HepG2 (cell line): ENCODE measurements around the gene TACC2. TPM values are rescaled to one million over a fixed set of nuclear protein-coding genes. Genes with fewer than 3 reads are reported as not detected.

Source experiments
- BORCS8-MEF2B ChIP-seq: sonication (generic); formaldehyde crosslinking; IDR thresholded peaks from 2 replicates; pipeline ENCODE4 v1.8.0; 2022; ENCODE audit warnings: mild to moderate bottlenecking, missing genetic modification reagents
- GPN1 ChIP-seq: sonication (generic); formaldehyde crosslinking; IDR thresholded peaks from 2 replicates; pipeline ENCODE4 v1.5.1; 2020; ENCODE audit warnings: missing genetic modification reagents, borderline replicate concordance
- HMG20A ChIP-seq: IDR thresholded peaks from 2 replicates; pipeline ENCODE4 v1.6.1; 2016; ENCODE audit warnings: borderline replicate concordance
- MIER2 ChIP-seq: IDR thresholded peaks from 2 replicates; pipeline ENCODE4 v1.6.1; 2016; ENCODE audit warnings: missing biosample characterization, missing genetic modification reagents
- RCOR2 ChIP-seq: IDR thresholded peaks from 2 replicates; pipeline ENCODE4 v1.6.1; 2016; ENCODE audit warnings: missing biosample characterization, missing genetic modification reagents
- XRCC5 ChIP-seq: fragments of 200-400 bp; formaldehyde crosslinking; optimal IDR thresholded peaks from 2 replicates; pipeline ENCODE3; 2017; ENCODE audit warnings: mild to moderate bottlenecking, low read length
- ZNF143 ChIP-seq: sonication (generic); formaldehyde crosslinking; IDR thresholded peaks from 2 replicates; pipeline ENCODE4 v1.4.0; 2020; ENCODE audit warnings: missing genetic modification reagents
- ZNF451 ChIP-seq: sonication (generic); formaldehyde crosslinking; IDR thresholded peaks from 2 replicates; pipeline ENCODE4 v1.5.0; 2020; ENCODE audit warnings: mild to moderate bottlenecking, missing genetic modification reagents
- ZNF615 ChIP-seq: sonication (generic); formaldehyde crosslinking; IDR thresholded peaks from 2 replicates; pipeline ENCODE4 v1.5.0; 2020; ENCODE audit warnings: mild to moderate bottlenecking, missing genetic modification reagents, borderline replicate concordance
- ZNF7 ChIP-seq: IDR thresholded peaks from 2 replicates; pipeline ENCODE4 v1.6.1; 2016; ENCODE audit warnings: missing biosample characterization, missing genetic modification reagents
- polyA plus RNA-seq, 8 experiments: library from polyadenylated mRNA; depleted of rRNA in 3 of 8; stranded (reverse) in 7 of 8; unstranded in 1 of 8; fragments of >200 nt; fragmentation: Illumina TruSeq in 4 of 8; extraction: Trizol in 4 of 8; gene quantifications; 2 replicates each; pipeline versions ENCODE4 v1.2.1 to v1.2.3, GENCODE V29; 2011 to 2016; ENCODE audit warnings: low read depth in 4 of 8, missing spikeins in 1 of 8, mixed read lengths in 1 of 8; ENCODE audit not compliant: insufficient read depth in 1 of 8
- total RNA-seq, 5 experiments: library from RNA; depleted of rRNA; stranded (reverse); fragments of >200 nt; fragmentation: Illumina TruSeq; extraction: Trizol; gene quantifications; 2 replicates each; pipeline ENCODE4 v1.2.3, GENCODE V29; 2016; ENCODE audit warnings: low read depth in 1 of 5
- TF ChIP-seq, protein P1 (sequence below): sonication (generic); formaldehyde crosslinking; IDR thresholded peaks from 2 replicates; pipeline ENCODE4 v1.4.0; 2020; ENCODE audit warnings: mild to moderate bottlenecking, missing genetic modification reagents
- TF ChIP-seq, protein P2 (sequence below): IDR thresholded peaks from 2 replicates; pipeline ENCODE4 v1.6.1; 2016; ENCODE audit warnings: low read depth
- TF ChIP-seq, protein P3 (sequence below): sonication (generic); formaldehyde crosslinking; IDR thresholded peaks from 2 replicates; pipeline ENCODE4 v1.4.0; 2020; ENCODE audit warnings: mild to moderate bottlenecking, missing genetic modification reagents, borderline replicate concordance
- TF ChIP-seq, protein P4 (sequence below): sonication (generic); formaldehyde crosslinking; IDR thresholded peaks from 2 replicates; pipeline ENCODE4 v1.5.0; 2020; ENCODE audit warnings: mild to moderate bottlenecking, missing genetic modification reagents, moderate library complexity
- TF ChIP-seq, protein P5 (sequence below): sonication (generic); formaldehyde crosslinking; IDR thresholded peaks from 2 replicates; pipeline ENCODE4 v1.4.0; 2020; ENCODE audit warnings: mild to moderate bottlenecking, missing genetic modification reagents
- TF ChIP-seq, protein P6 (sequence below): sonication (generic); formaldehyde crosslinking; IDR thresholded peaks from 2 replicates; pipeline ENCODE4 v1.5.0; 2020; ENCODE audit warnings: missing genetic modification reagents

The TACC2 gene
- total and polyA plus RNA-seq, 2 of the 13 experiments (the other 11 are each of a cell fraction or from before 2014, with no cell fraction given) = 11.8 to 16.0 TPM

DNA sequence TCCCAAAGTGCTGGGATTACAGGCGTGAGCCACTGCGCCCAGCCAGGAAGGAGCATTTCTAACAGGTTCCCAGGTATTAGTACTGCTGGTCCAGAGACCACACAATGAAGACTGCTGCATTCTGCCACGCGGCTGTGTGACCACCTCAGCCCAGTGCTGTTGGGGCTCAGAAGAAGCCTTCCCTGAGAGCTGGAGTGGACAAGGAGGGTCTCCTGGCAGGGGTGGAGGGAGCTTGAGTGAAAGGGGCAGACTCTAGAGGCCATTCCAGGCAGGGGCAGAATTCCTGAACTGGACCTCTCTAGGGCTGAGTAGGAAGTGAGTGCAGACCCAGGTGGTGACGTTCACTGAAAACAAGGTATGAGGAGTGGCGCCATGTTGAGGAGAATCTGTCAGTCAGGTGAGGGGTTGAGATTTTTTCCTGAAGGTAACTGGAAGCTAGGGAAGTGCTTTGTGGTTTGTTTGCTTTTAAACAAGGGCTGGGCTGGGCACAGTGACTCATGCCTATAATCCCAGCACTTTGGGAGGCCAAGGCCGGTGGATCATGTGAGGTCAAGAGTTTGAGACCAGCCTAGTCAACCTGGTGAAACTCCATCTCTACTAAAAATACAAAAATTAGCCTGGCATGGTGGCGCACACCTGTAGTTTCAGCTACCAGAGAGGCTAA is 67.6 kb downstream of the TACC2 start (continued):
- TF ChIP-seq, protein P1, sequence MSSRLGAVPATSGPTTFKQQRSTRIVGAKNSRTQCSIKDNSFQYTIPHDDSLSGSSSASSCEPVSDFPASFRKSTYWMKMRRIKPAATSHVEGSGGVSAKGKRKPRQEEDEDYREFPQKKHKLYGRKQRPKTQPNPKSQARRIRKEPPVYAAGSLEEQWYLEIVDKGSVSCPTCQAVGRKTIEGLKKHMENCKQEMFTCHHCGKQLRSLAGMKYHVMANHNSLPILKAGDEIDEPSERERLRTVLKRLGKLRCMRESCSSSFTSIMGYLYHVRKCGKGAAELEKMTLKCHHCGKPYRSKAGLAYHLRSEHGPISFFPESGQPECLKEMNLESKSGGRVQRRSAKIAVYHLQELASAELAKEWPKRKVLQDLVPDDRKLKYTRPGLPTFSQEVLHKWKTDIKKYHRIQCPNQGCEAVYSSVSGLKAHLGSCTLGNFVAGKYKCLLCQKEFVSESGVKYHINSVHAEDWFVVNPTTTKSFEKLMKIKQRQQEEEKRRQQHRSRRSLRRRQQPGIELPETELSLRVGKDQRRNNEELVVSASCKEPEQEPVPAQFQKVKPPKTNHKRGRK (CRISPR knock-in tag) = no peak
- TF ChIP-seq, protein P2, sequence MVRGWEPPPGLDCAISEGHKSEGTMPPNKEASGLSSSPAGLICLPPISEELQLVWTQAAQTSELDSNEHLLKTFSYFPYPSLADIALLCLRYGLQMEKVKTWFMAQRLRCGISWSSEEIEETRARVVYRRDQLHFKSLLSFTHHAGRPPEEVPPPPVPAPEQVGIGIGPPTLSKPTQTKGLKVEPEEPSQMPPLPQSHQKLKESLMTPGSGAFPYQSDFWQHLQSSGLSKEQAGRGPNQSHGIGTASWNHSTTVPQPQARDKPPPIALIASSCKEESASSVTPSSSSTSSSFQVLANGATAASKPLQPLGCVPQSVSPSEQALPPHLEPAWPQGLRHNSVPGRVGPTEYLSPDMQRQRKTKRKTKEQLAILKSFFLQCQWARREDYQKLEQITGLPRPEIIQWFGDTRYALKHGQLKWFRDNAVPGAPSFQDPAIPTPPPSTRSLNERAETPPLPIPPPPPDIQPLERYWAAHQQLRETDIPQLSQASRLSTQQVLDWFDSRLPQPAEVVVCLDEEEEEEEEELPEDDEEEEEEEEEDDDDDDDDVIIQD (CRISPR knock-in tag) = no peak; the same call in 1 of the 2 replicates
- no peak for TF ChIP-seq BORCS8-MEF2B (CRISPR knock-in tag)
- TF ChIP-seq ZNF143 (CRISPR knock-in tag) = no peak
- TF ChIP-seq, protein P3, sequence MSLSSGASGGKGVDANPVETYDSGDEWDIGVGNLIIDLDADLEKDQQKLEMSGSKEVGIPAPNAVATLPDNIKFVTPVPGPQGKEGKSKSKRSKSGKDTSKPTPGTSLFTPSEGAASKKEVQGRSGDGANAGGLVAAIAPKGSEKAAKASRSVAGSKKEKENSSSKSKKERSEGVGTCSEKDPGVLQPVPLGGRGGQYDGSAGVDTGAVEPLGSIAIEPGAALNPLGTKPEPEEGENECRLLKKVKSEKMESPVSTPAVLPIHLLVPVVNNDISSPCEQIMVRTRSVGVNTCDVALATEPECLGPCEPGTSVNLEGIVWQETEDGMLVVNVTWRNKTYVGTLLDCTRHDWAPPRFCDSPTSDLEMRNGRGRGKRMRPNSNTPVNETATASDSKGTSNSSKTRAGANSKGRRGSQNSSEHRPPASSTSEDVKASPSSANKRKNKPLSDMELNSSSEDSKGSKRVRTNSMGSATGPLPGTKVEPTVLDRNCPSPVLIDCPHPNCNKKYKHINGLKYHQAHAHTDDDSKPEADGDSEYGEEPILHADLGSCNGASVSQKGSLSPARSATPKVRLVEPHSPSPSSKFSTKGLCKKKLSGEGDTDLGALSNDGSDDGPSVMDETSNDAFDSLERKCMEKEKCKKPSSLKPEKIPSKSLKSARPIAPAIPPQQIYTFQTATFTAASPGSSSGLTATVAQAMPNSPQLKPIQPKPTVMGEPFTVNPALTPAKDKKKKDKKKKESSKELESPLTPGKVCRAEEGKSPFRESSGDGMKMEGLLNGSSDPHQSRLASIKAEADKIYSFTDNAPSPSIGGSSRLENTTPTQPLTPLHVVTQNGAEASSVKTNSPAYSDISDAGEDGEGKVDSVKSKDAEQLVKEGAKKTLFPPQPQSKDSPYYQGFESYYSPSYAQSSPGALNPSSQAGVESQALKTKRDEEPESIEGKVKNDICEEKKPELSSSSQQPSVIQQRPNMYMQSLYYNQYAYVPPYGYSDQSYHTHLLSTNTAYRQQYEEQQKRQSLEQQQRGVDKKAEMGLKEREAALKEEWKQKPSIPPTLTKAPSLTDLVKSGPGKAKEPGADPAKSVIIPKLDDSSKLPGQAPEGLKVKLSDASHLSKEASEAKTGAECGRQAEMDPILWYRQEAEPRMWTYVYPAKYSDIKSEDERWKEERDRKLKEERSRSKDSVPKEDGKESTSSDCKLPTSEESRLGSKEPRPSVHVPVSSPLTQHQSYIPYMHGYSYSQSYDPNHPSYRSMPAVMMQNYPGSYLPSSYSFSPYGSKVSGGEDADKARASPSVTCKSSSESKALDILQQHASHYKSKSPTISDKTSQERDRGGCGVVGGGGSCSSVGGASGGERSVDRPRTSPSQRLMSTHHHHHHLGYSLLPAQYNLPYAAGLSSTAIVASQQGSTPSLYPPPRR = peak; percentile 74; the same call in 1 of the 2 replicates
- TF ChIP-seq ZNF451 (CRISPR knock-in tag) = no peak
- TF ChIP-seq GPN1 (CRISPR knock-in tag) = no peak
- TF ChIP-seq, protein P4, sequence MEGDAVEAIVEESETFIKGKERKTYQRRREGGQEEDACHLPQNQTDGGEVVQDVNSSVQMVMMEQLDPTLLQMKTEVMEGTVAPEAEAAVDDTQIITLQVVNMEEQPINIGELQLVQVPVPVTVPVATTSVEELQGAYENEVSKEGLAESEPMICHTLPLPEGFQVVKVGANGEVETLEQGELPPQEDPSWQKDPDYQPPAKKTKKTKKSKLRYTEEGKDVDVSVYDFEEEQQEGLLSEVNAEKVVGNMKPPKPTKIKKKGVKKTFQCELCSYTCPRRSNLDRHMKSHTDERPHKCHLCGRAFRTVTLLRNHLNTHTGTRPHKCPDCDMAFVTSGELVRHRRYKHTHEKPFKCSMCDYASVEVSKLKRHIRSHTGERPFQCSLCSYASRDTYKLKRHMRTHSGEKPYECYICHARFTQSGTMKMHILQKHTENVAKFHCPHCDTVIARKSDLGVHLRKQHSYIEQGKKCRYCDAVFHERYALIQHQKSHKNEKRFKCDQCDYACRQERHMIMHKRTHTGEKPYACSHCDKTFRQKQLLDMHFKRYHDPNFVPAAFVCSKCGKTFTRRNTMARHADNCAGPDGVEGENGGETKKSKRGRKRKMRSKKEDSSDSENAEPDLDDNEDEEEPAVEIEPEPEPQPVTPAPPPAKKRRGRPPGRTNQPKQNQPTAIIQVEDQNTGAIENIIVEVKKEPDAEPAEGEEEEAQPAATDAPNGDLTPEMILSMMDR (CRISPR knock-in tag) = no peak
- TF ChIP-seq, protein P5, sequence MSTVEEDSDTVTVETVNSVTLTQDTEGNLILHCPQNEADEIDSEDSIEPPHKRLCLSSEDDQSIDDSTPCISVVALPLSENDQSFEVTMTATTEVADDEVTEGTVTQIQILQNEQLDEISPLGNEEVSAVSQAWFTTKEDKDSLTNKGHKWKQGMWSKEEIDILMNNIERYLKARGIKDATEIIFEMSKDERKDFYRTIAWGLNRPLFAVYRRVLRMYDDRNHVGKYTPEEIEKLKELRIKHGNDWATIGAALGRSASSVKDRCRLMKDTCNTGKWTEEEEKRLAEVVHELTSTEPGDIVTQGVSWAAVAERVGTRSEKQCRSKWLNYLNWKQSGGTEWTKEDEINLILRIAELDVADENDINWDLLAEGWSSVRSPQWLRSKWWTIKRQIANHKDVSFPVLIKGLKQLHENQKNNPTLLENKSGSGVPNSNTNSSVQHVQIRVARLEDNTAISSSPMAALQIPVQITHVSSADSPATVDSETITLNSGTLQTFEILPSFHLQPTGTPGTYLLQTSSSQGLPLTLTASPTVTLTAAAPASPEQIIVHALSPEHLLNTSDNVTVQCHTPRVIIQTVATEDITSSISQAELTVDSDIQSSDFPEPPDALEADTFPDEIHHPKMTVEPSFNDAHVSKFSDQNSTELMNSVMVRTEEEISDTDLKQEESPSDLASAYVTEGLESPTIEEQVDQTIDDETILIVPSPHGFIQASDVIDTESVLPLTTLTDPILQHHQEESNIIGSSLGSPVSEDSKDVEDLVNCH (CRISPR knock-in tag) = no peak
- TF ChIP-seq ZNF7 (CRISPR knock-in tag) = no peak
- no peak for TF ChIP-seq MIER2 (CRISPR knock-in tag)
- peak; percentile 56; the same call in 1 of the 2 replicates for TF ChIP-seq RCOR2 (CRISPR knock-in tag)
- TF ChIP-seq ZNF615 (CRISPR knock-in tag) = no peak
- peak; percentile 72; the same call in 1 of the 2 replicates for TF ChIP-seq HMG20A
- no peak for TF ChIP-seq XRCC5
- TF ChIP-seq, protein P6, sequence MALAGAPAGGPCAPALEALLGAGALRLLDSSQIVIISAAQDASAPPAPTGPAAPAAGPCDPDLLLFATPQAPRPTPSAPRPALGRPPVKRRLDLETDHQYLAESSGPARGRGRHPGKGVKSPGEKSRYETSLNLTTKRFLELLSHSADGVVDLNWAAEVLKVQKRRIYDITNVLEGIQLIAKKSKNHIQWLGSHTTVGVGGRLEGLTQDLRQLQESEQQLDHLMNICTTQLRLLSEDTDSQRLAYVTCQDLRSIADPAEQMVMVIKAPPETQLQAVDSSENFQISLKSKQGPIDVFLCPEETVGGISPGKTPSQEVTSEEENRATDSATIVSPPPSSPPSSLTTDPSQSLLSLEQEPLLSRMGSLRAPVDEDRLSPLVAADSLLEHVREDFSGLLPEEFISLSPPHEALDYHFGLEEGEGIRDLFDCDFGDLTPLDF = no peak
